ENCODE results near the gene IL1B.

Gene IL1B

DNA sequence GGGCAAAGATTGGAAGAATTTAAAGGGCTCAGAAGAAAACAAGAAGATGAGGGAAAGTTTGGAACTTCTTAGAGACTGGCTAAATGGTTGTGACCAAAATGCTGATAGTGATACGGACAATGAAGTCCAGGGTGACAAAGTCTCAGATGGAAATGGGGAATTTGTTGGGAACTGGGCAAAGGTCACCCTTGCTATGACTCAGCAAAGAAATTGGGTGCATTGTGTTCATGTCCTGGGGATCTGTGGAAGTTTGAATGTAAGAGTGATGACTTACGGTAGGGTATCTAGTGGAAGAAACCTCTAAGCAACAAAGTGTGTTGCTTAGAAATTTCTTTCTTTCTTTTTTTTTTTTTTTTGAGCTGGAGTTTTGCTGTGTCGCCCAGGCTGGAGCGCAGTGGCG is 46.3 kb downstream of the IL1B start:
- no peak overlapping the region for H3K4me3 ChIP-seq (ENCODE audit: low read depth, low read length)
- no peak for DNase-seq (ENCODE audit: low read depth)

GRCh38 chr2:112789186-112789585 is 47.4 kb downstream of the IL1B start:
- DNase-seq (ENCODE audit: low read depth) = no peak
- H3K4me3 ChIP-seq (ENCODE audit: low read depth, low read length) = no peak overlapping the region

DNA sequence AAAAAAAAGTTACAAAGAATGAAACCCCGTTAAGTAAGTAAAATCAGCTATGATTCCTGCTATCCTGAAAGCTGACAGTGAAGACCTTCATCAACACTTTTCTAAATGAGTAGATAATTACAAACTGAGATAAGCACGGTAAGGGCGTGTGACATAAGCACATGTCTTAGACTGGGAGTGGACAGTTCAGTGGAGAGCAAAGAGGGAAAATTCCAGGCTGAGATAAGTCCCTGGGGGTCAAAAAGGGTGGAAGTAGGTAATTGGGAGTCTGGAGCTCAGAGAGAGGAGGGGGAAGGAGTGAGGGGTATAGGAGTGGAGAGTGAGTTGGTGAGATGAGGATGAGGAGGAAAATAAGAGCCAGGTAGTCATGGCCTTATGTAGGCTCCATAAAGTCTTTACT is 47.9 kb downstream of the IL1B start:
- DNase-seq (ENCODE audit: low read depth) = no peak
- no peak overlapping the region for H3K4me3 ChIP-seq (ENCODE audit: low read depth, low read length)

DNA sequence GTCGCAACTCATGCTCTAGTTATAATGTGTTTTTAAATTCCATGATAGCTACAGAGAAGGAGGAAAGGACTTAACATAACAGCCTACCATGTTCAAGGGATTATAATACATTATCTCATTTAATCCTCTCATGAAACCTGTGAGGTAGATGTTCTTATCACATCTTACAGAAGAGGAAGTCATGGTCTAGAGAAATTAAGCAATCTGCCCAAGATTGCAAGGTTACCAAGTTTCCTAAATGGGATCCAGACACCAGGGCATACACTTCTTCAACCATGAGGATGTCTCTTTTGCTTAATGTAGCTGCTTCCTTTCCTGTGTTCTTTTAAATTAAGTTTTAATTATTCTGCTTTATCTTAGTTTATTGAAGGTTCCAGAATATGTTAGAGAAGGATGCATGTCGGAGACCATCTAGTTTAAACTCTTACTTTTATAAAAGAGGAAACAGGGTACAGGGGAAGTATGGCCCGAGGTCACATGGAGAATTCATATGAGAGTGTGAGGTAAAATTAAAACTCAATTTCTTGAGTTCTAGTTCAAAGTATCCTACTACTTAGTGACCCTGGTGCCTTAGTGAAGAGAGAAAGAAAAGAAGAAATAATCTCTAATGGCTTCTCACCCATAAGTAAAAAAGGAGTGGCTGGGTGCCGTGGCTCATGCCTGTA is 48.7 kb downstream of the IL1B start:
- no peak for DNase-seq (ENCODE audit: low read depth)
- H3K4me3 ChIP-seq (ENCODE audit: low read depth, low read length) = no peak overlapping the region

DNA sequence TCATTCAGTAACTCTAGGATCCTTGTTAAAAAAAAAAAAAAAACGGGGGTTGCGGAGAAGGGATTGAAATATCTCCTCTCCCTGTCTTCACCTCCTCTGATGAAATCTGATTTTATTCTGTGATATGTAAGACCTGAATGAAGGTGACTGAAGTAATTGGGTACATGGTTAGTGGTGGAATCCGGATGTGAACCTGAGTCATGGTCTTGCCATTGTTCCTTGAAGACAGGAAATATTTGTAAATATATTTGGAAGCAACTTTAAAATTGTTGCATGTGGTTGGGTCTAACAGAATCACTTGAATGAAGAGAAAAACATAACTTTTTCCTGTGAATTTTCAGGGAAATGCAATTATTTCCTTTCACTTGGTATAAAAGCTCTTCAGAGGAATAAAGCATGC is 49.3 kb downstream of the IL1B start:
- no peak for DNase-seq (ENCODE audit: low read depth)
- no peak overlapping the region for H3K4me3 ChIP-seq (ENCODE audit: low read depth, low read length)

GRCh38 chr2:112784199-112785189 is 52.1 kb downstream of the IL1B start, which contains the start of gene IL1A:
TSS of gene IL1A (minus strand) at chr2:112784493. CDS start at chr2:112783770, 723 bp downstream.
- DNase-seq (ENCODE audit: low read depth) = no peak
- H3K4me3 ChIP-seq (ENCODE audit: low read depth, low read length) = no peak within 1 kb of the TSS

GRCh38 chr2:112783187-112783714 is 53.3 kb downstream of the IL1B start:
- H3K4me3 ChIP-seq (ENCODE audit: low read depth, low read length) = no peak overlapping the region
- no peak for DNase-seq (ENCODE audit: low read depth)

- no peak overlapping the region for H3K4me3 ChIP-seq (ENCODE audit: low read depth, low read length)
- DNase-seq (ENCODE audit: low read depth) = no peak
These were observed 54.3 kb downstream of the IL1B start for GRCh38 chr2:112782234-112782799.

Measured in skeletal muscle cell (primary cell).